IMR-90 (cell line): ENCODE data around the gene NANOG. TPM values are rescaled to one million over a fixed set of nuclear protein-coding genes. Genes with fewer than 3 reads are reported as not detected.

Experiments
- microRNA-seq, 2 experiments: library from miRNA; stranded (forward) in 1 of 2; unstranded in 1 of 2; fragments of 10-50 nt in 1 of 2; fragments of <30 nt in 1 of 2; gene quantifications in 1 of 2; microRNA quantifications in 1 of 2; one replicate each; pipeline versions ENCODE3 to v1.1.0; 2013 to 2020; ENCODE audit not compliant: insufficient read depth in 1 of 2, insufficient read length in 1 of 2, unreplicated experiment in 1 of 2
- polyA plus RNA-seq, 3 experiments: library from polyadenylated mRNA; depleted of rRNA; stranded (reverse); fragments of >200 nt; gene quantifications; 2 replicates each; pipeline ENCODE4 v1.2.3, GENCODE V29; 2012; ENCODE audit warnings: low replicate concordance in 1 of 3
- small RNA-seq, 5 experiments: library from RNA; depleted of rRNA; stranded (forward); fragments of <200 nt; gene quantifications; one replicate each; pipeline ENCODE3, GENCODE V24; 2012
- total RNA-seq: library from RNA; depleted of rRNA; stranded (reverse); fragments of >200 nt; gene quantifications from 2 replicates; pipeline ENCODE4 v1.2.3, GENCODE V29; 2012; rRNA removed

The NANOG gene
- total and polyA plus RNA-seq, 2 of the 4 experiments (the other 2 are of a cell fraction), result not detected

Small RNA genes lying within 50 kb of the gene (microRNA-seq; reads per million reads assigned to microRNA genes)
- not detected for gene RF00019 (ENCODE audit: insufficient read depth, insufficient read length)

Small RNA genes lying within 50 kb of the gene (small RNA-seq; reads per million reads assigned to genes)
- 0 reads per million in 5 experiments for gene RF00019

Other genes with a start within 250 kb of the NANOG start
- not detected in 2 replicates for gene APOBEC1, start 123.5 kb upstream of the NANOG start, total RNA-seq
- gene APOBEC1, start 123.5 kb upstream of the NANOG start, polyA plus RNA-seq (2012; rRNA removed), result not detected in 2 replicates
- gene GDF3, start 93.6 kb upstream of the NANOG start, total RNA-seq, result not detected in 2 replicates
- gene GDF3, start 93.6 kb upstream of the NANOG start, polyA plus RNA-seq (2012; rRNA removed), result not detected in 2 replicates
- not detected in 2 replicates for gene DPPA3, start 78.0 kb upstream of the NANOG start, total RNA-seq
- not detected in 2 replicates for gene DPPA3, start 78.0 kb upstream of the NANOG start, polyA plus RNA-seq (2012; rRNA removed)
- gene CLEC4C, start 42.0 kb upstream of the NANOG start, total RNA-seq, result not detected in 2 replicates
- not detected in 2 replicates for gene CLEC4C, start 42.0 kb upstream of the NANOG start, polyA plus RNA-seq (2012; rRNA removed)
- gene NANOGNB, start 24.2 kb upstream of the NANOG start, total RNA-seq, result not detected in 2 replicates
- gene NANOGNB, start 24.2 kb upstream of the NANOG start, polyA plus RNA-seq (2012; rRNA removed), result not detected in 2 replicates
- gene SLC2A14, start 83.5 kb downstream of the NANOG start, total RNA-seq, result under 0.01 TPM in 1 of 2 replicates, not detected in the other
- 0.05 and 0.07 TPM in 2 replicates for gene SLC2A14, start 83.5 kb downstream of the NANOG start, polyA plus RNA-seq (2012; rRNA removed)
- gene SLC2A3, start 146.8 kb downstream of the NANOG start, total RNA-seq, result 54.8 and 113 TPM in 2 replicates
- gene SLC2A3, start 146.8 kb downstream of the NANOG start, polyA plus RNA-seq (2012; rRNA removed), result 38.2 and 46.1 TPM in 2 replicates
- gene FOXJ2, start 243.3 kb downstream of the NANOG start, total RNA-seq, result 3.0 and 3.9 TPM in 2 replicates
- gene FOXJ2, start 243.3 kb downstream of the NANOG start, polyA plus RNA-seq (2012; rRNA removed), result 8.4 and 8.5 TPM in 2 replicates